Central memory CD4-positive, alpha-beta T cell (primary cell): ENCODE measurements around the gene DVL1.
"Not testable (repeated sequence)": the region's sequence is repeated elsewhere in the genome, so short reads cannot be mapped to it uniquely, and the experiment has no call there.

Experiments
- DNase-seq: peaks from one replicate; pipeline ENCODE4 v3.0.0; 2022
- total RNA-seq, 3 experiments: gene quantifications; one replicate each; lab custom pipeline; 2026; lab: John Stamatoyannopoulos, UW

DVL1 gene
- total RNA-seq: 68.3 to 102 (median 69.8) reads per million in 3 experiments

DNA sequence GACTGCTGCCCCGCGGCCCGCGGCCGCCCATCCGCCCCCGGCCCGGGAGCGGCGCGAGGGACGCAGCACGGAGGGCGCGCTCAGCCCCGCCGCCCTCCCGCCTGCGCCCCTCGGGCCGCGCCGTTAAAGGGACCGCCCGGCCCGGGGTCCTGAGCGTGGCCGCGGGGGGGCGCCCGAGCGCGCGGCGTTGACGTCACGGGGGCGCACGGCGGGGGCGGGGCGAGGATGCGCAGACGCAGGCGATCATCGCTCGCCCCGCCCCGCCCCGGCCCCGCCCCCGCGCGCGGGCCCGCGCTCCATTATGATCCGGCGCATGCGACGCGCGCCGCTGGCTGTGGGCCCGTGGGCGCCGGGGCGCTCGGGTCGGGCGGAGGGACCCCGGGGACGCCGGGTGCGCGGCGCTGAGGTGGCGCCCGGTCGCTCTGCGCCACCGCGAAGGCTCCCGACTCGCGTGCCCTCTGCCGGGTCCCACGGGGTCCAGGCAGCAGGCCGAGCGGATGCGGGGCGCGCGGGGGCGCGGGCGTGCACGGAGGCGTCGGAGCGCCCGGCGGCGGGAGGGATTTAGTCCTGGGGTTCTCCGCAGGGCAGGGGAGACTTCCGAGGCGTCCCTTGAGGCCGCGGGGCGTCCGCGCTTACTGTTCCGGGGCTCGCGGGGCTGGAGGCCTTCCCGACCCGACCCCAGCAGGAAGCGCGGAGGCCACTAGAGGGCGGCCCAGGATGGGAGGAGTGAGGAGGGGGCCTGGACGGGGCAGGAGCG lies at the start of gene DVL1:
TSS of gene DVL1 (minus strand) at position 163 of the 757 bp plus-strand sequence. CDS start 353 bp downstream, outside the sequence.
- peak; percentile 62 for DNase-seq

DNA sequence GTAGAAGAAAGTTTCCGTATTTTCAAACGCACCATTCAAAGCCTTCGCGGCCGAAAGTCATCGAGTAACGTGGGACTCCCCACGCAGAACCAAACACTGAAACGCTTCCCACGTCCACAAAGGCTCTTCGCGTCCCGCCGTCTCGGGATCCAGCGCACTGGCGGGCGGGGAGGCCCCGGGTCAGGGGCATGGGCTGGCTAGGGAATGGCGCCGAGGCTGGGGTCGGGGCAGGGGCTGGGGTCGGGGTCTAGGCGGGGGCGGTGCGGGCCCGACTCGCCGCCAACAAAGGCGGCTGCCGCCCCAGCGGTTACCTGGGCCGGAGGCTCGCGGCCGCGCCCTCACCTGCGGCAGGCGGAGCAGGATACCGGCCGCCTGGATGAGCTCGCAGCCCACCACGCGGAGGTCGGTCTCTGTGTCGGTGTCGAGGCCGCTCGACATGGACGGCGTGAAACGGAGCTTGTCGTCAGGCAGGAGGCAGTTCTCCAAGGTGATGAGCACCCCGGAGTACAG lies 49.5 kb upstream of the DVL1 start:
- DNase-seq: no peak

DNA sequence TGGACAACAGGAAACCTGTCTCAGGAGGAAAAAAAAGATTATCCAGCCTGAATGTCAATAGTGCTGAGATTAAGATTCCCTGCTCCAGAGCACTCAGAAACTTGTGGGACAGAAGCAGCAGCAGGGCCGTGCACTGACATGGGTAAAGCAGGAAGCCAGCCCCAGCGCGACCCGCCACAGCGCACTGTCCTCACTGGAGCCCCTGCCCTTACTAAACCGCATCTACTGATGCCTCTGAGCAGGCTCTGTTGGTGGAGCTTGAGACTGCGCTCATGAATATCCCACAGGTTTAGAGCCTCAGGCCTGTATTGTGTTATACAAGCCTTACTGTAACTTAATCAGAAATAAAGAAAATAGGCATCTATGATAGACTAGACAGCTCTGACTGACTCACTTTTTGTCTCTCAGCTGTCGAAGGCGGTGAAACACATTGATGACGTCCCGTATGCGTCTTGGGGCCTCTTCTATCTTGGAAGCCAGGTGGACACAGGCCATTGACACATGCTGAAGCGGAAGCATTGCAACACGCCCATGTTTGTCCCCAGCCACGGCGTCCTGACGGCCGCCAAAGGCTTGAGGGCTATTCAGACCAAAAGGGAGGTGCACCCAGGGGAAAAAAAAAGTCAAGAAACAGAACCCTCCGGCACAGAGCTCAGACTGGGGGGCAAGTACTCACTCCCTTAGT lies 48.8 kb upstream of the DVL1 start:
- DNase-seq: no peak

- no peak for DNase-seq
Observed at GRCh38 chr1:1395166-1395565, 45.9 kb upstream of the DVL1 start.

GRCh38 chr1:1394116-1394515 lies 44.9 kb upstream of the DVL1 start:
- no peak for DNase-seq

DNA sequence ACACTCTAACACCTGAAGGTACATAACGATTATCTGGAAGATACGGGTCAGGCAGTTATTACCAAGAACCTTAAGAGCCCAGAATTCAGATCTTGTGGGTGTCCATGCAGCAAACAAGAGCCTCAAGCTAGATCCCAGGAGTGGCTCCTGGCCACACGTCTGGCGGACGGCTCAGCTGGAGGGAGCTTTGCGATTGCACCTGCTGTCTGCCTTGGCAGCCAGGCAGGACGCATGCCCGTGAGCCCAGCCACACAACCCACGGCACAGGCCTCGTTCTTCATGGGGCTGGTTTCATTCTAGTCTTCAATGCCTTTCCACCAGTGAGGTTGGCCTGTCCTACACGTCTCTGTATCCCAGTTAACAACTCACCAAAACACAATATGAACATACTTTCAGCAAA lies 44.2 kb upstream of the DVL1 start:
- no peak for DNase-seq

- DNase-seq: no peak
Observed at GRCh38 chr1:1393014-1393413, 43.8 kb upstream of the DVL1 start.

DNA sequence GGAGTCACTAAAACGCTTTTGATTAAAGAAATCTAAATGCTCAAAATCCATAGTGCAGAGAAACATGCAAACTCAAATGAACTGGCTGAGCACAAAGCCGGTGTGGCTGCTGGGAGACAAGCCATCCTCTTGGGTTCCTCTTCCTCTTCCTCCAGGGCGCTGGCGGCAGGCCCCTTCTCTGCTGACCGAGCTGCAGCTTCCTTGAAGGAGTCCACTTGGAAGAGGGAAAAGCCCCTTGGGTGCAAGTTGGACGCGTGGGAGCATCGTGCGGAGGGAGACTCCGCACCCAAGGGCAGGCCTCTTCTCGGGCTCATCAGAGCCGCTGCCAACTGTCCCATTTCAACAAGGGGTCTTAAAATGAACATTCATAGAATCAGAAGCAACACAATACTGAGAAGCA lies 42.0 kb upstream of the DVL1 start:
- no peak for DNase-seq

GRCh38 chr1:1390675-1391074 lies 41.5 kb upstream of the DVL1 start:
- DNase-seq: no peak

DNA sequence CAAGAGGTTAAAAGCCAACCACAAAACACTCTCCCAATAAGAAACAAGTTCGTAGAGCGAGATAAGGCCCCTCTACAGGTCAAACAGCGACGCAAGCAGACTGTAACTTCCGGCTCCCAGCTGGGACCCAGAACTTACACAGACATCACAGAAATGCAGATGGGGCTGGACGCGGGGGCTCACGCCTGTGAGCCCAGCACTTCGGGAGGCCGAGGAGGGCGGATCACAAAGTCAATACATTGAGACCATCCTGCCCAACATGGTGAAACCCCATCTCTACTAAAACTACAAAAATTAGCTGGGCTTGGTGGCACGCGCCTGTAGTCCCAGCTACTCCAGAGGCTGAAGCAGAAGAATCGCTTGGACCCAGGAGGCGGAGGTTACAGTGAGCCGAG lies 38.9 kb upstream of the DVL1 start:
- DNase-seq: no peak

DNA sequence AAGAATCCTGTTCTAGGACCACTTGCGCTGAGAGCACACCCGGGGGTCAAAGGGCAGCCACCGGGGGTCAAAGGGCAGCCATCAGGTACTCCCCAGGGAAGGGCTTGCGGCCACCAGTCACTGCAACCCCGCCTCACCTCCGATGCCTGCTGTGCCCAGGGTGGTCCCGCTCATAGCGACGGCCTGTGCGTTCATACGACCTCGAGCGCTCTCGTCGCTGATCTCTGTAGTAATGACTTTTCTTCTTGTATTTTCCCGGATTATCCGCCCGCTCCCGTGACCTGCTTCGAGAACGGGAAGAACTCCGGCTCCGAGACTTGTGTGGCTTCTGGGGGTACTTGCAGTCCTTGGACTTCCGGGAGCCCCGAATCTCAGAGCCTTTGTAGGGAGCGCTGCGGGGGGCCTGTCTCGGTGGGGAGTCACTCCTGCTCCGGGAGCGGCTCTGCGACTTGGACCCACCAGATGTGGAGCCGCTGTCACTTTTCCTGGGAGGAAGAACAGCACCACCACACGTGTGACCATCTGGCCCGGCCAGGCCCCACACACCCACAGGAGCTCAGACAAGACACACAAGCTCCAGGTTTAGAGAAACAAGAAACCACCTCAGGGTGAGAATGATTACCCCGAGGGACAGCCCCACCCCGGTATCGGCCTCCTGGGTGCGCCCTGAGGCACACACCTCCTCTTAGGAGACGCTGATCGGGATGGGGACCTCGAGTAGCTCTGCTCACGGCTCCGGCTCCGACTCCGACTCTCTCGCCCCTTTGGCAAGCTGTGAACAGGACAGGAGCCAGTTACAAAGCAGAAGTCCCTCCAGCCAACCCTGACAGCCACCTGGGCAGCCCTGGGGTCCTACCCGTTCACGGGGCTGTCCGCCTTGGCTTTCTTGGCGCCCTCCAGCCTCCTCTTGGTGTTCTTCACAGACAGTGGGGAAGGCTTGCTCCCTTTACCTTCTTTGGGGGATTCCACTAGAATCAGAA lies 38.2 kb upstream of the DVL1 start:
- DNase-seq: no peak

GRCh38 chr1:1385931-1386330 lies 36.7 kb upstream of the DVL1 start:
- no peak for DNase-seq

DNA sequence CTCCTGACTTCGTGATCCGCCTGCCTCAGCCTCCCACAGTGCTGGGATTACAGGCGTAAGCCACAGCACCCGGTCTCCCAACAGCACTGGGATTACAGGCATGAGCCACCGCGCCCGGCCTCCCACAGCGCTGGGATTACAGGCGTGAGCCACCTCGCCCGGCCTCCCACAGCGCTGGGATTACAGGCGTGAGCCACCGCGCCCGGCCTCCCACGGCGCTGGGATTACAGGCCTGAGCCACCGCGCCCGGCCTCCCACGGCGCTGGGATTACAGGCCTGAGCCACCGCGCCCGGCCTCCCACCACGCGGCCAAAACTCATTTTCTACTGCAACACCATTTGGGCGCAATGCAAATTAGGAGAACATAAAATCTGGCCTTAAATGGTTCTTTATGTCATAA lies 36.1 kb upstream of the DVL1 start:
- DNase-seq: not testable (repeated sequence)

- DNase-seq: no peak
Observed at GRCh38 chr1:1381294-1381693, 32.1 kb upstream of the DVL1 start.

GRCh38 chr1:1380860-1381259 lies 31.6 kb upstream of the DVL1 start:
- DNase-seq: no peak

DNA sequence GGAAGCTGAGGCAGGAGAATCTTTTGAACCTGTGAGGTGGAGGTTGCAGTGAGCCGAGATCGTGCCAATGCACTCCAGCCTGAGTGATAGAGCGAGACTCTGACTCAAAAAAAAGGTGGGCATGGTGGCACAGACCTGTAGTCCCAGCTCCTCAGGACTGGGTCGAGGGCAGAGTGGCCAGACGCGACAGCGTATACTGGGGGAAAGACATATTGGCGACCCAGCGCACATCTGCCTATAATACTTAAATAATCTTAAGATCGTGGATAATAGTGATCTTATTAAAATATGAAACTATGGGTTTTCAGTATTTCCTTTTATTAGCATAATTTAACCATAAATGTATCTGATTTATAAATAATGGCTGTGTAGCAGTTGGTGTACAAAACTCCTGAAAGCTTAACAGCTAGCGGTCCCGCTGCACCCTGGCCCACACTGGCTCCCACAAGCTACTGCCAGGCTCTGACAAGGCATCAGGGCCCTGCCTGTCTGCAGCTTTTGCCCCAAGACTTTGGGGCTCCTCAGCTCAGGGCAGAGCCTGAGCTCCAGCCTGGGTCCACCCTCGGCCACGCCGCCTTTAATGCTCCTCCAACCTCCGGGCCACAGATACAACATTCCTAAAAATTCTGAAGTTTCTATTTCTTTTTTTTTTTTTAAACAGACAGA lies 28.5 kb upstream of the DVL1 start:
- DNase-seq: no peak

DNA sequence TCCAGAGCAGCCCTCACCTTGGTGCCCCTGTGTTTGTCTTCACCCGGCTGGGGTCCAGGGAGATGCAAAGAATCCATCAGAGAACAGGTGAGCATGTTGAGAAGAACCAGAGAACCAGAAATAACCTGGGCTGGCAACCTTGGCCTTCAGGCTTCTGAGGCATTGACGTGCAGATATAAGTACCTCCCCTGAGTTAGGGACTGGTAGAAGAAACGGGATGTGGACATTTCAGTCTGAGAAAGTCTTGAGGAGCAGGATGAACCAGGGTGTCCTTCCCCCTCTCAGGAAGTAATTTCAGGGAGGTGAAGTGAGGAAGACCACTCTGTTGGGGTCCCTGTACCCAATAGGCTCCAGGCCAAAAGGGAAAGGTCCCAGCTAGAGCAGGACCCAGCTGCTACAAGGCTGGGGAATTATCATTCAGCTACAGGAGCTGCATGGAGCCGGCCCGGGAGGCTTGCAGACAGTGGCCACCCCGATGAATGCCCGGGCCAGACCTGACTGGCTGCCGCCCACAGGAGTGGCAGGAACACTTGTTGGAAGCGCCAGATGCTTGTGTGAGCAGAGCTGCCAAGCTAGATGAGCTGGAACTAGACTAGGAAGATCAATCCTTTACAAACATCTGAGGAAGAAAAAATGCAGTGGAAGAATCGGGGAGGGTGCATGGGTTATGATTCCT lies 27.5 kb upstream of the DVL1 start:
- no peak for DNase-seq

DNA sequence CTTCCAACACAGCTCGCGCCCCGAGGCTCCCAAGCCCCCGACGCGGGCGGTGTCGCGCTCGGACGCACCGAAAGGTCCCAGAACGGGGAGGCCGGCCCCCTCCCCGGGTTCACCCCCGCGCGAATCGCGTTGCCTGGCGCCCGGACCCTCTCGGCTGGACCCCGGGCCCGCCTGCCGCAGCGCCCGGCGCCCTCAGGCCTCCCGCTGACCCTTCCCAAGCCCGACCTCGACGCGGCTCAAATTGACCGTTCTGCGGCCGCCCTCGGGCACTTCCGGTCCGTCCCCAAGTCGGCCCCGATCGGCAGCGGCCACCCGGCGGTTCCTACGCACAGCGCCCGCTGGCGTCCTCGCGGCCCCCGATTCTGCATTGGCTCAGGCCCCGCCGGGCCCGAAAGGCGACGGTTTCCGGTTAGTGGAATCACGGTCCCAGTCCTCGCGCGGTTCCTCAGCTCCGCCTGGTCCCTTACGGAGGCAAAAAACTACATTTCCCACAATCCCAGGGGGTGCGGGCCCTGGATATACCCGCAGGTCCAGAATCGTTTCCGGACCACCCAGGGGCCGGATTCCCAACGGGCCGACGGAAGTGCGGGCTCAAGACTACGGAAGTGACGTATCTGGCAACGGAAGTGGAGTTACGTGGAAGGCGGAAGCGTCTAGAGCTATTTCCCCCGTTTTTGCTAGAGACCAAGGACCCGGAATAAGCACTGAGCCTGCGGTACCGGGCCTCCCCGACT lies 25.9 kb upstream of the DVL1 start, which contains the start of gene AURKAIP1:
TSS of gene AURKAIP1 (minus strand) at position 279 of the 734 bp plus-strand sequence. CDS start 451 bp downstream, outside the sequence.
- DNase-seq: peak; percentile 97

DNA sequence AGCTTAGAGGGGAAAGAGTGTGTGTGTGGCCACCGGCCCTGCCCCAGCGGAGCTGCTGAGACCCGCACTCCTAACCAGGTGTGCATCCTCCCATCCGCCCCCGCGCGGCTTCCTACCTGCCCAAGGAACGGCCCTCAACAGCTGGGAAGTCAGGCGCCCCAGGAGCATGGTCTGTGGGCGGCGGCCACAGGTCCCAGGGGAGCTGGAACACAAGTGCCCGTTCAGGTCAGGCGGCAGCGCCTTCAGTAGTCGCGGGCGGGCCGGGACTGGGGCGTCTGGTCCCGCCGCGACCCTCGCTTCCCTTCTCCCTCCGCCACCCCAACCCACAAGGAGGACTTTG lies 25.3 kb upstream of the DVL1 start:
- DNase-seq: no peak

GRCh38 chr1:1373815-1374588 lies 24.8 kb upstream of the DVL1 start:
- no peak for DNase-seq
